Bronchial epithelial cell (primary cell): ENCODE measurements around the gene PTPRE. TPM values are rescaled to one million over a fixed set of nuclear protein-coding genes. Genes with fewer than 3 reads are reported as not detected.

Source experiments
- DNase-seq: peaks from one replicate; pipeline ENCODE4 v3.0.0-alpha.2; 2010; ENCODE audit warnings: low read depth
- FAIRE-seq: peaks from 2 replicates; lab custom pipeline; 2011; peaks lifted over from hg19 to GRCh38; lab: Jason Lieb, UNC
- H3K27me3 ChIP-seq: 2 replicates; pipeline ENCODE4 v1.5.1; 2011; ENCODE audit warnings: low read length; ENCODE audit not compliant: control insufficient read depth, insufficient read depth
- H3K36me3 ChIP-seq: 2 replicates; pipeline ENCODE4 v1.5.1; 2011; ENCODE audit warnings: low read length; ENCODE audit not compliant: control insufficient read depth, insufficient read depth
- H3K4me3 ChIP-seq: 2 replicates; pipeline ENCODE4 v1.5.1; 2011; ENCODE audit warnings: mild to moderate bottlenecking, low read depth, low read length, control low read depth
- CTCF ChIP-seq: IDR thresholded peaks from 2 replicates; pipeline ENCODE4 v1.5.1; 2011; ENCODE audit warnings: mild to moderate bottlenecking, moderate library complexity, low read length, control low read depth, inconsistent platforms; ENCODE audit not compliant: insufficient read depth, severe bottlenecking
- total RNA-seq: library from RNA; depleted of rRNA; stranded (reverse); fragments of >200 nt; gene quantifications from 2 replicates; pipeline ENCODE4 v1.2.1, GENCODE V29; 2014

The PTPRE gene
- total RNA-seq, 1 donor from 2014 or later: 7.9 TPM

- DNase-seq: no peak
- TF ChIP-seq CTCF: no peak
- FAIRE-seq: peak; percentile 100
- Histone ChIP-seq H3K36me3 (peaks cover 20% of the 10 kb centered on the region), H3K4me3 (no peak overlapping the region), H3K27me3 (no peaks in the 10 kb centered on the region)
Measured at GRCh38 chr10:128059982-128060293, 153.0 kb downstream of the PTPRE start.

- H3K27me3 ChIP-seq: no peaks in the 10 kb centered on the region
- TF ChIP-seq CTCF: no peak
- no peak overlapping the region for H3K4me3 ChIP-seq
- DNase-seq: no peak
- no peak for FAIRE-seq
- H3K36me3 ChIP-seq: peaks cover 19% of the 10 kb centered on the region
Measured at GRCh38 chr10:128060341-128061250, 153.7 kb downstream of the PTPRE start.

GRCh38 chr10:128061306-128062300 lies 154.7 kb downstream of the PTPRE start:
- TF ChIP-seq CTCF: no peak
- no peak overlapping the region for H3K4me3 ChIP-seq
- DNase-seq: no peak
- H3K36me3 ChIP-seq: peaks cover 22% of the 10 kb centered on the region
- no peaks in the 10 kb centered on the region for H3K27me3 ChIP-seq
- no peak for FAIRE-seq

GRCh38 chr10:128062331-128062880 lies 155.5 kb downstream of the PTPRE start:
- H3K36me3 ChIP-seq: peaks cover 25% of the 10 kb centered on the region
- no peak for FAIRE-seq
- no peak for DNase-seq
- no peaks in the 10 kb centered on the region for H3K27me3 ChIP-seq
- no peak overlapping the region for H3K4me3 ChIP-seq
- TF ChIP-seq CTCF: no peak

- H3K4me3 ChIP-seq: no peak overlapping the region
- no peak for TF ChIP-seq CTCF
- no peak for FAIRE-seq
- peaks cover 28% of the 10 kb centered on the region for H3K36me3 ChIP-seq
- no peak for DNase-seq
- no peaks in the 10 kb centered on the region for H3K27me3 ChIP-seq
Measured at GRCh38 chr10:128062881-128063563, 156.1 kb downstream of the PTPRE start.
